Measurements from ENCODE around the gene CADPS2.

- no peak for TF ChIP-seq CTCF (IDR thresholded peaks at IDR 0.05; ENCODE audit: insufficient read depth, low read depth, low read length)
- TF ChIP-seq EZH2 (IDR thresholded peaks at IDR 0.05; ENCODE audit: insufficient read depth, low read length), result no peak
Measured at GRCh38 chr7:122684504-122684903, 201.8 kb downstream of the CADPS2 start.
